ENCODE data around the gene CDKAL1.

- TF ChIP-seq CTCF (IDR thresholded peaks at IDR 0.05) (no peak), POLR2AphosphoS5 (IDR thresholded peaks at IDR 0.05) (no peak), POLR2A (IDR thresholded peaks at IDR 0.05) (no peak)
These were observed 285.6 kb downstream of the CDKAL1 start for GRCh38 chr6:20819774-20820400.
